HG02763 (cell line): Measurements from ENCODE around the gene AHDC1.

ENCODE experiments used
- ATAC-seq: cut with Tn5 transposase; IDR thresholded peaks from one replicate; pipeline ENCODE4 v1.9.1; 2021; ENCODE audit warnings: mild to moderate bottlenecking, moderate library complexity; ENCODE audit not compliant: unreplicated experiment

AHDC1 gene

GRCh38 chr1:27600498-27601175 lies 3.3 kb downstream of the AHDC1 start:
- no peak for ATAC-seq

GRCh38 chr1:27599605-27600497 lies 4.1 kb downstream of the AHDC1 start:
- no peak for ATAC-seq

DNA sequence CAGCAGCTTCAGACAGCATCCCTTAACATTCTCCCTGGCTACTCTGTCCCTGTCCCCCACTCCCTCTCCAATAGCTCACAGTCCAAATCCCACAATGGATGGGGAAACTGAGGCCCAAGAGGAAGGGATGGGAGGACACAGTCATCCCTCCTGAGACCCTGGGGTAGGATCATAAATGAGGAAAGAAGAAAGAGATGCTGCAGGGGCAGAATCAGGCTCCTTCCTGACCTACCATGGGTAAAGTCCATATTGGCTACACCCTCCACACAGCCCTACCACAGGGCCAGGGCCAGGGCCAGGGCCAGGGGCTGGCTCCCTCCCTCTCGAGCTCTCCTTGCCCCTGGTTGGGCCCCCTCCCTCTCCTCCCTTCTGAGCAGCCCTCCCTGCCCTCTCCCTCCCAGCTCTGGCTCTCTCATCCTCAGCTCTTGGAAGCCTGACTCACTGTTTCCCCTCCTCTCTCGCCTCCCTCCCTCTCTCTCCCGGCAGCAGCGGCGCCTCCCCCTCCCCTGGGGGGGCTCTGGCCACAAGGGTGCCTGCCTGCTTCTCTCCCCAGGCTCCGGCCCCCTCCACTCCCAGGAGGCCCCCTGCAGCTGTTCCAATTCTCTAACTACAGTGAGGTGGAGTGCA lies 4.9 kb downstream of the AHDC1 start:
- ATAC-seq = no peak

DNA sequence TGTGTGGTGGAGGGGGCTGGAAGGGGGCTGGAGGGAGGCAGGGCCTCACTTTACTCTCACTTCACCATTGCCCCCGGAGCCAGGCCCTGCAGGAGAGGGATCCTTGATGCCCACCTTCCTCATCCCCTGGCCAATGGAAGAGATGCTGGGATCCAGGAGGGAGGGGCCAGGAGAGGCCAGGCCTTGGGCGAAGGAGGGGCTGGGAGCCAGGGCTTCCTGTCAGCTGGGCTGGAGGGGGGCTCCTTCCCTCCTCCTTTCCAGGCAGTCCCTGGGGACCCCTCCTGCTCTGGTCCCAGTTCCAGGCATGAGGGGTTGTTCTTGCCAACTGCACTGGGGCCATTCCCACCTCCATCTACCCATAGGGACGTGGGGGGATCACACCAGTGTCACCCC lies 5.7 kb downstream of the AHDC1 start:
- no peak for ATAC-seq

- ATAC-seq = no peak
Measured at GRCh38 chr1:27597516-27598294, 6.2 kb downstream of the AHDC1 start.

GRCh38 chr1:27596986-27597385 lies 7.0 kb downstream of the AHDC1 start:
- ATAC-seq = no peak

GRCh38 chr1:27596261-27596660 lies 7.7 kb downstream of the AHDC1 start:
- ATAC-seq = no peak

DNA sequence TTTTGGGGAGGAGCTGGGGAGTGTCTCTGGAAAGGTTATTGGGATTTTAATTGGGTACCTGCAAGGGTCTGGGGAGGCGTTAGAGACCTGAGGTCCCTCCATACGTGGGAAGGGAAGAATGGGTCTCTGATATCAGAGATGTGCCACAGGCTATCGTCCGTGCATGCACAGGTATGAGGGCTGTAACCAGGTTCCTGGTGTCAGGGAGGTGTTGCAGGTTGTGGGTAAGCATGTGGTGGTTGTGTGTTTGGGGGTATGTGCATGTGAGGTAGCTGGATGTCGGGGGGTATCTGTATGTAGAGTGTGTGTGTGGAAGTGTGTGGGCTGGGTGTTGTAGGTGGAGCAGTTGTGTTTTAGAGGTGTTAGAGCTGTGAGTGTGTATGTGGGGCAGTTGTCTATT lies 8.3 kb downstream of the AHDC1 start:
- ATAC-seq = no peak

- no peak for ATAC-seq
Measured at GRCh38 chr1:27594564-27595510, 9.1 kb downstream of the AHDC1 start.

- no peak for ATAC-seq
Measured at GRCh38 chr1:27593678-27594563, 10.0 kb downstream of the AHDC1 start.

DNA sequence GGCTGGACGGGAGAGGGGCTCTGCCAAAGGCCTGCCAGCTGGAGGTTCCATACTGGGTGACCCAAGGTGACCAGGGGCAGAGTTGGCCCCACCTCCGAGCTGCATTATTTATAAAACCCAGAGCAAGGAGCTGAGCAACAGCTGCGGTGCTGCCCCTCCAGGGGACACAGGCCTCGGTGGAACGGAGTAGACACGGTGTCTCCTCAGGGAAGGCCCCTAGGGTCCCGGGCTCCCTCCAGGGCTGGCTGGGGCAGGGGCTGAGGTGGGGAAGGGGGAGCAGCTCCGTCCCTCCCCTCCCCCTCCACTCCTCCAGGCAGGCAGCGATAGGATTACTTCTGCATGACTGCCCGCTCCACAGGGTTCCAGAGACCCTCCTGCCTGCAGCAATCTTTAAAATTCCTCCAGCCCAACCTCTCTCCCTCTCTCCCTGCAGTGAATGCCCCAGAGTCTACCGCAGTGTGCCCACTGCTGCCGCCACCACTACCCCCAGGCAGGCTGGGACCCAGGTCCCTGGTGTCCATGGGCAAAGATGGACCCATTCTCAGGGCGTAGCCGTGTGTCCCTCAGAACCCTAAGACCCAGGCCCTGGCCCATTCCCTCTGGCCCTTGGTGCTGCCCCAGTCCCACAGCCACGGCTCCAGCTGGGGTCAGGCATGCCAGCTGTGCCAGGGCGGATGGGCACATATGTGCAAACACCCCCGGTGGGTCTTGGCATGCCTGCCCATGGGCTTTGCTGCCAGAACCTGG lies 10.8 kb downstream of the AHDC1 start:
- ATAC-seq = no peak

DNA sequence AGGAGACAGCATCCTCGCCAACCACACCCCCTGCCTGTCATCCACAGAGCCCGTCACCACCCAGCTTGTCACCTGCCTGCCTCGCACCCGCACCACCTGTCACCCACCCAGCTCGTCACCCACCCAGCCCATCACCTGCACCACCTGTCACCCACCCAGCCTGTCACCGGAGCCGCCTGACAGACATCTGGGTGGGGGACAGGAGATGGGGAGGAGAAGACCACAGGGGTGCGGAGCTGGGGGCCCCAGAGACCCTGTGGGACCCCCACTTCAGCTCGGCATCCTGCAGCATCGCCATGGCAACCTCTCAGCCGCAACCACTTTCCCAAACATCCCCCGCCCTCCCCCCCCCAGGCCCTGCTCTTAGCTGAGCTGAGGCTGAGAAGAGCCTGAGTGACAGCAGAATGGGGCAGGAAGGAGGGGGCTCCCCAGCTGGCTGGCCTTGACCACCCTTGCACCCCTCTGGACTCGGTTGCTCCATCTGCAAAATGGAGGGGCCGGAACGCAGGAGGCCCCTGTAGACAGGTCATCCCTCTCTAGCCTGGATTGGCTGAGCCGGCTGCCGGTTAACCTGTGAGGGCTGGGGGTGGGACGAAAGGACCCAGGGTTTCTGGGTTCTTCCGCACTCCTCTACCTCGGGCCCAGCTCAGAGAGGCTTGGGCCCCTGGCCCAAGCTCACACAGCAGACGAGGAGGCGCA lies 11.6 kb downstream of the AHDC1 start:
- ATAC-seq = no peak

- ATAC-seq = no peak
Measured at GRCh38 chr1:27591622-27592021, 12.3 kb downstream of the AHDC1 start.

- ATAC-seq = no peak
Measured at GRCh38 chr1:27590917-27591508, 12.9 kb downstream of the AHDC1 start.

DNA sequence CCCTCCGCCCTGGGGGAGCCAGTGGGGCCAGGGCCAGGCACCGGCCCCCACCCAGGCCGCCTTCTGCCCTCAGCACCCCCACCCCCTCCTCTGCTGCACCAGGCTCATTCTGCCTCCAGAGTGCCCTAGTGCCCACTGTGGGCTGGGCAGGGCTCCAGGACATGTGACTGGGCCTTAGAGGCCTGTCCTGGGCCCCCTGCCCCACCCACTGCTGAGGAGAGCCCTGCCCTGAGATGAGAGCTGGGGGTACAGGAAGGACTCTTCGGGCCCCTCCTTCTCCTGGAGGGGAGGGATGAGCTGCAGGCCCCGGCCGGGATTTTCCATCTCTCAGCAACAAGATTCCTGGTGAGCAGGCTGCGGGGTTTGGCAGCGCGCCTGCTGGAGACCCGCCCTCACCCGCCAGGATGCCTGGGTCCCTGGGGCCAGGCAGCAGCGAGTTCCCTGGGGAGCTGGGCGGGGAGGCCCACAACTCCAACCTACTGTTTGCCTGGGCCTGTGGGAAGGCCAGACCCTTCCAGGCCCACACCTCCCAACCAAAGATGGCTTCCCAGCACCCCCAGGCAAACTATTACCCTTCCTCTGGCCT lies 14.0 kb downstream of the AHDC1 start:
- no peak for ATAC-seq

- no peak for ATAC-seq
Measured at GRCh38 chr1:27589441-27589840, 14.5 kb downstream of the AHDC1 start.
